Panc1 (cell line): ENCODE measurements around the gene SERINC3.

Experiments used
- CTCF ChIP-seq: fragments of 450-650 bp; IDR thresholded peaks from 2 replicates; pipeline ENCODE4 v1.5.1; 2017; ENCODE audit warnings: mild to moderate bottlenecking
- POLR2AphosphoS5 ChIP-seq: IDR thresholded peaks from 2 replicates; pipeline ENCODE4 v1.6.1; 2012; ENCODE audit warnings: mild to moderate bottlenecking, low read depth, low read length, moderate library complexity
- REST ChIP-seq, 2 experiments: IDR thresholded peaks; 2 replicates each; pipeline ENCODE4 v1.6.1; 2011 to 2012; ENCODE audit warnings: low read depth in 2 of 2, control low read depth in 1 of 2, low read length in 1 of 2, mild to moderate bottlenecking in 1 of 2, moderate library complexity in 1 of 2; ENCODE audit not compliant: insufficient read depth in 1 of 2
- SIN3A ChIP-seq: IDR thresholded peaks from 2 replicates; pipeline ENCODE4 v1.6.1; 2012; ENCODE audit warnings: low read depth, mild to moderate bottlenecking, low read length, moderate library complexity, borderline replicate concordance; ENCODE audit not compliant: insufficient read depth
- TCF7L2 ChIP-seq: IDR thresholded peaks from 2 replicates; pipeline ENCODE4 v1.6.1; 2011; ENCODE audit warnings: mild to moderate bottlenecking, low read depth, low read length, inconsistent platforms

GRCh38 chr20:44483112-44483511 is 38.8 kb downstream of the SERINC3 start:
- TF ChIP-seq REST (IDR thresholded peaks at IDR 0.05; ENCODE audit: insufficient read depth in 1 of 2, low read depth in 2 of 2, low read length in 1 of 2): no peak
- TF ChIP-seq CTCF: no peak
- TF ChIP-seq TCF7L2: no peak
- TF ChIP-seq POLR2AphosphoS5: no peak
- no peak for TF ChIP-seq SIN3A
